GM21381 (cell line): Measurements from ENCODE around the gene LCLAT1.

Source experiments
- ATAC-seq: cut with Tn5 transposase; IDR thresholded peaks from one replicate; pipeline ENCODE4 v1.9.1; 2021; ENCODE audit warnings: mild to moderate bottlenecking, moderate library complexity; ENCODE audit not compliant: unreplicated experiment

LCLAT1 gene

DNA sequence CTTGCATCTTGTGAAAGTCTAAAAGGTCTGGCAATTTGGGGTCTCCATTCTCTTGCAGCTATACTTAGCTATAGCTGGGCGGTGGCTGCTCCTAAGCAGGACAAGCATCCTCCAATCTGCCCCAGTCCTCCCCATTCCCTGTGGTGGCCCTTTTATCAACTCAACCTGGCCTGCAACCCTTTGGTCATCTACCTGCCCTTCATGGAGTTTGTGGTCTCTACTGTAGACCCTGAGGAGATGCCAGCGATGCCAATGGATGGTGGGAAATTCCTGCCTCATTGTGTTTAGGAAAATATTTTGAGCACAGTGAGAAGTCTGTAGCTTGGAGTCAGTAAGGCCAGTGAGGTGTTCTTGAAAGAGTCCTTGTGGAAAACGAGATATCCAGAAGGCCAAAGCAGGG lies 216.8 kb downstream of the LCLAT1 start:
- no peak for ATAC-seq

DNA sequence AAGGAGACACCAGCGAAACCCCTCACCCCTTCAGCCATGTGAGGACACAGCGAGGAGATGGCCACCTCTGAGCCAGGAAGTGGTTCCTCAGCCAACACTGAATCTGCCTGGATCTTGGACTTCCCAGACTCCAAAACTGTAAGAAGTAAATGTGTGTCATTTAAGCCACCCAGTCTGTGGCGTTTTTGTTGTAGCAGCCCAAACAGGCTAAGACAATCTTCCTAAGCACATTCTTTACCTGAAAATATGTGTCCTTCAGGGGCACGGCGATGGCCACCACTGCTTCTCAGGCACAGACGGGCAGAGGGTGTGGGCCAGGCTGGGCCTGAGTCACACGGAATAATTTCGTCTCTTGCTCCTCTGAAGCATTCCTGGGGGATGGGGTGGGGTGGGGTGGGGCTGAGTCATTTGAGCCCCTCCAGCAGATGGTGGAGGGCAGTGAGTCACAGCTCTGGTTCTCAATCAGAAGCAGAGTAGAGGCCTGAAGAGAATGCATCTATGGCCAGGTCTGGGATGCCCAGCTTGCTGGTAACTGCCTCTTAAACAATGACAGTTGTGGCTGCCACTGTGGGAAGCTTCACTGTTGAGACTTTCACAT lies 217.8 kb downstream of the LCLAT1 start:
- ATAC-seq = no peak

DNA sequence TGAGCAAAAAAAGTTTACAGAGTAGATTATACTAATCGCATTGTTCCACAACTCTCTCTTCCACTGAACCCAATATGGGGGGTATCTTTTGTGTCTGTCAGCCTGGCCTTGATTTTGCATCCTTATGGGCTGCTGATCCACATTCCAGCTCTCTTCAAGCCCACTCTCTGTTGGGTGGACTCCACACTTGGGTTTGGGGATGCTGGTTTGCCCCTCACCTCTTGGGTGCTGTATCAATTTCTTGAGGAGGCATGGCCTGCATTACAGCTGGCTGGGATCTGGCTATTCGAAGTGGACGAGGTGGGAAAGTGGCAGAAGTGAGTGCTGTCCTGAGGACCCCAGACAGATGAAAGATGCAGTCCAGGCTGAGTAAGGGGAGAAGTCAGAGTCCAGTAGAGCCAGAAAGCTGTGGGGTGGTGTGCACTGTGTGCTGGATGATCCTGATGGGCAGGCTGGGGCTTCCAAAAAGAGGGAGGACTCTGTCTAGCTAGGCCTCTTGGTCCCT lies 218.8 kb downstream of the LCLAT1 start:
- no peak for ATAC-seq

DNA sequence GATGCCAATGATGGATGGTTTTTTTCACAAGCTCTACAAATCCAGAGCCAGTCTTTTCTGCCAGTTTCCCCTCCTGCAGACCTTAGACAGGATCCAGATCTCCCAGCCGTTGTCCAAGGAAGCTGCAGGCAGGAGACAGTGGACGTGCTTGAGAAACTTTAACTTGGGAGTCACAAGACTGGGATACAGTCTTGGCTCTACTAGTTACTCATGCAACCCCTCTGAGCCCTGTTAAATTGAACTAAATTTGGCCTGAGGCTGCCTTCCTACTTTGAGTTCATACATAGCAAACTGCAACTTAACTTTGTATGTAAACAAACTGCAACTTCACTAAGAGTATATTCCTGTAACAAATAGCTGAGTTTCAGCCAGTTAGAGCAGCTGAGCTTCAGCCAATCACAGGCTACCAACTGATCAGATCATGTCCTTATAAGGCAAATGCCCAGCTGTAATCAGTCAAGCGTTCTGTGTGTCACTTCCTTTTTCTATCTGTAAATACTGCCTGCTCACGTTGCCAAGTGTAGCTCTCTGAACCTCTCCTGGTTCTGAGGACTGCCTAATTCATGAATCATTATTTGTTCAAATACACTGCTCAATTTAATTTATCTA lies 219.3 kb downstream of the LCLAT1 start:
- ATAC-seq = no peak

DNA sequence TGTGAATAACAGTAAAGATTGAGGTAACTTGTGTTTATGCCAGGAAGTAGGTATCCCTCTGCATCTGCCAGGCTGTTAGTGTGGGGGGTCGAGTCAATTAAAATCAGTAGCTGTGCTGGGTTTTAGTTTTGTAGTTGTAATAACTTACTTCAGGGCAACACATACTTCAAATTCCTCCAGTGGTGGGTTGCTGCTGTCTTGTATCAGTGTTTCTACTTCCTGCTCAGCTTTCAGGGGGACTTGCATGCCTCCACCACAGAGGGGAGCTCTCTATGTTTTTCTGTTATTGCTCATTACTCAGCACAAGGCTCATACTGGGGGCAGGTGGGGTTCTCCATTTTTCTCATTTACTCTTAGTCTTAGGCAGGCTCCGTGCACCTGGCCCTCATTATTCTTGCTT lies 223.4 kb downstream of the LCLAT1 start:
- no peak for ATAC-seq

DNA sequence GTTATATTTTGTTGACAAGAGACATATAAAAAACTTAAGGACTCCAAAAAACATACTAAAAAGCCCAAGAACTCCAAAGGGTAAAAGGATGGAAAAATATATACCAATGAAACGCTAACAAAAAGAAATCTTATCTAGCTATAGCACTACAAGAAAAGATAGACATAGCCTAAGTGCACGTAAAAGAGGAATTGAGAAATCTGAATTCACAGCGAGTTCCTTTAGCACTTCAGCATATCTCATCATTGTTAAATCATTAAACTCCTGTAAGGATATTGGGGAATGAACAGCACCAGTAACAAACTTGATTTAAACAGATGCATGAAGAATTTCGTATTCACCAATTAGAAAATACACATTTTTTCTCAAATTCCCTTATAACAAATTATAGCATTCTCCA lies 226.1 kb downstream of the LCLAT1 start:
- no peak for ATAC-seq

DNA sequence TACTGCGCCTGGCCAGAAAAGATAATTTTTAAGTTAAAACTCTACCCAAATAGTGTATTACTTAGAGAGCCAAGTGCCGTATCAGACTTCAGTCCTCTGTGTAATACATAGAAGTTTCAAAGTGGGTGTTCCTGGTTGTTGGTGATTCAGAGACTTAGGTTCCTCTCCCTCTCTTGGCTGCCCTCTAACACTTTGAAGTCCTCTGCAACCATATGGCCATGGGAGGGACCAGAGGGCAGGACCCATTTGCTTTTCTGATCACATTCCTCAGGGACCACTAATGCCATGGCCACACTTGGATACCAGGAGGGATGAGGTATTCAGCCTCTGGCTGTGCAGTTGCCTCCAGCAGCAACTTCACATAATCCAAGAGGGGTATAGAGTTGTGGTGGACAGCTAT lies 228.7 kb downstream of the LCLAT1 start:
- ATAC-seq = no peak

DNA sequence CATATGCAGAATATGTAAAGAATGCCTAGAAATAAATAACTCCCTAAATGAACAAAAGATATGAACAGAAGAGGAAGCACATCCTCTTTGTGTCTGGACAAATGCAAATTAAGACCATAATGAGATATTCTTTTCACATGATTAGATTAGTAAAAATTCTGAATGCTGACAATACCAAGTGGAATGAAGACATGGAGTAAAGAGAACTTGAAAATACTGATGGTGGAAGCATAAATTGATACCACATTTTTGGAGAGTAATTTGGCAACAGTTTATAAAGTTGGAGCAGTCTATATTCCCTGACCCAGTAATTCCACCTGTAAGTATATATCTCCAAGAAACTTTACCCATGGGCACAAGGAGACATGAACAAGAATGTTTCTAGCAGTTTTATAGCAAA lies 230.2 kb downstream of the LCLAT1 start:
- no peak for ATAC-seq

DNA sequence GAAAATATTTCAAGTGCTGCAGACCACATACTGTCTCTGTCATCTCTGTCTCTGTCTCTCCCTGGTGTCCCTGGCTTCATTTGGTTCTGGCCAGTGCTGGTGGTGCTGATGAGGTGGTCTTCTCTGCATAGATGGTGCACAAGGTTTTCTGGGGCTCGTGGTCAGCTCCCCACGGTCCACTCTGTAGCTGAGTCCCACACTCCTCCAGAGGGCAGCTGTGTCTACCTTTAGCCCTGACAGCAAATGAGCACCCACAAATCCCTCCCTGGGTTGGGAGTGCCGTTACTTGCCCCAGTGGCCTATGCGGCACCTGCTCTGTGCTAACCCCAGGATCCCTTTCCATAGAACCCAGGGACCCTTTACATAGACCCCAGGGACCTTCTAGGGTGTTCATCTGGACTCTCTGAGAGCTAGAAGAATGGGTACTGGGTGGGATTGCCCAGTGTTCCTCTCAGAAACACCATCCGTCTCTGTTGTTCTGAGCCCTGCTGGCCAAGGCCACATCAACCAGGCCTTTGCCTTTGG lies 230.9 kb downstream of the LCLAT1 start:
- ATAC-seq = no peak

DNA sequence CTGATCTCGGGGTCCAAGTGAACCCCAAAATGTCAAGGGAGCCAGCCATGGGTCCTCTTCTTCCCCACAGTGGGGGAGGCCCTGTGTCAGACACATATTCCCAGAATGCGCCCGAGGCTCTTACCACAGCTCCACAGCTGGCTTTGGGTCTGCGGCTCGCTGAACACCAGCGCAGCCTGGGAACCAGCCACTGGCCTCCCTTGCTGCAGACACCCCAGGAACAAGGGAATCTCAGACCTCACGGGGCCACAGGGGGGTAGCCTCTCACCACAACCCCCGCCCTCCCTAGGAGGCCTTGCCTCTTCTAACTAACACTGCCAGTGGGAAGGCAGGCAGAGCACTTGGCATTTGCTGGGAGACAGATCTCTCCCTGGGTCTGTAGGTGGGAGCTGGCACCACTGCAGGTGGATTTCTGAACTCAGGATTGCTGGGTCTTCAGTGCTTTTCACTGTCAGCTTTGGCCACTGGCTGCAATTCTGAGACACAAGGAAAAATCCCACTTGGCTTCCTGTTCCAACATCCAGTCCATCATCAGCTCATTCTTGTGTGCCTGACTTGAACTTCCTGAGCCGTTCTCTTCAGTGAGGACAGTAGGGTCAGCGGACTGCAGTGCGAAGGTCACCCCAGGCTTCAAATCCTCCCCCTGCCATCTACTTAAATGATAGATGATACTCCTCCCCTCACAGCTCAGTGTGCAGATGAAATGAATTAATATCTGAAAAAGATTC lies 231.5 kb downstream of the LCLAT1 start:
- ATAC-seq = no peak

DNA sequence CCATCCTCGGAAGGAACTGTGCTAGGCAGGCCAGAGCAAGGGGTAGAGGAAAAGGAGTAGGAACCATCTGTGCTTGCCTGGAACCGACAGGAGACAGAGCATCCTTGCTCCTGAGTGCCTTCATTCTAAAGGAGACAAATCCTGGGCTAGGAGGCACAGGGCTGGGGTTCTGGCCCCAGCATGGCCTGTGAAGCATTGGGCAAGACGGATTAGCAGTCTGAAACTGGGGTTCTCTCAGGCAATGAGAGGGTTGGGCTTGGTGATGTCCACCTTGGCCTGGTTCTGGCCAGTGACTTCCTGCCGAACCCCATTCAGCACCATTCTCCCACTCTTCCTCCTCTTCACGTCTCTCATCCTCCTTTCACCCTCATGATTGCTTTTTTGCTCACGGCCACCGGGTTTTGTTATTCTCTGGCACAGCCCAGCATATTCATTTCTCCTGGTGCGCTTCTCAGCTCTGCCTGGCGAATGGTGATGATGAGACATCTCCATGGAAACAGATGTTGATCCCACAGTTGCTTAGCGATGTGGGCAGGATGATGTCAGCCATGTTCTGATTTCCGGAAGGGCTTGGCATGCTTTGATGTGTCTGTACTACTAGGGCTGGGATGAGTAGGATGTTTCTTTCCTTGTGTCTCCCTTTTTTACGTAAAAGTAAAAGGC lies 232.5 kb downstream of the LCLAT1 start:
- ATAC-seq = no peak

DNA sequence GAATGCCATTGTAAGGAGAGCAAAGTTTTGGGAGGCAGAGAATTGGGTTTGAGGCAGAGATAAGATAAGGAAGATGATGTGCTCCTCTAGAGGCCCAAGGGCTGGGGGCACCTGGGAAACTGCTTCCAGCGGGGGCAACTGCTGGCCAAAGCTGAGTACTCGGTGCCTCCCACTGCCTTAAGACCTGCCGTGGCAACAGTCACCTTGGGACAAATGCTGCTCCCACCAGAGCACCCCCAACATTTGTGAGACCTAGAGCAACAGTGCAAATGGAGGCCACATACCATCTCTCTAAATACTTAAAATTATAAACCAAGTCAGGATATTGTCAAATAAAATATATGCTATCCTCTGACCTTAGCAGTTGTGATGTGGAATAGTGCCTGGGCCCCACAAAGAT lies 233.1 kb downstream of the LCLAT1 start:
- ATAC-seq = no peak

DNA sequence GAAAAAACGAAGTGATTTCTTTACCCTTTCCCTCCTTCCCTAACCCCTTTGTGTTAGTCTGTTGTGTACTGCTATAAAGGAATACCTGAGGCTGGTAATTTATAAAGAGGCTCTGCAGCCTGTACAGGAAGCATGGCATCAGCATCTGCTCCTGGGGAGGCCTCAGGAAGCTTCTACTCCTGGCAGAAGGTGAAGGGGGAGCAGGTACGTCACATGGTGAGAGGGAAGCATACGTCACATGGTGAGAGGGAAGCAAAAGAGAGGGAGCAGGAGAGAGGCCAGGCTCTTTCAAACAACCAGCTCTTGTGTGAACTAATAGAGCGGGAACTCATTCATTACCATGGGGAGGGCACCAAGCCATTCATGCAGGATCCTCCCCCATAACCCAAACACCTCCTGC lies 234.0 kb downstream of the LCLAT1 start:
- ATAC-seq = no peak

DNA sequence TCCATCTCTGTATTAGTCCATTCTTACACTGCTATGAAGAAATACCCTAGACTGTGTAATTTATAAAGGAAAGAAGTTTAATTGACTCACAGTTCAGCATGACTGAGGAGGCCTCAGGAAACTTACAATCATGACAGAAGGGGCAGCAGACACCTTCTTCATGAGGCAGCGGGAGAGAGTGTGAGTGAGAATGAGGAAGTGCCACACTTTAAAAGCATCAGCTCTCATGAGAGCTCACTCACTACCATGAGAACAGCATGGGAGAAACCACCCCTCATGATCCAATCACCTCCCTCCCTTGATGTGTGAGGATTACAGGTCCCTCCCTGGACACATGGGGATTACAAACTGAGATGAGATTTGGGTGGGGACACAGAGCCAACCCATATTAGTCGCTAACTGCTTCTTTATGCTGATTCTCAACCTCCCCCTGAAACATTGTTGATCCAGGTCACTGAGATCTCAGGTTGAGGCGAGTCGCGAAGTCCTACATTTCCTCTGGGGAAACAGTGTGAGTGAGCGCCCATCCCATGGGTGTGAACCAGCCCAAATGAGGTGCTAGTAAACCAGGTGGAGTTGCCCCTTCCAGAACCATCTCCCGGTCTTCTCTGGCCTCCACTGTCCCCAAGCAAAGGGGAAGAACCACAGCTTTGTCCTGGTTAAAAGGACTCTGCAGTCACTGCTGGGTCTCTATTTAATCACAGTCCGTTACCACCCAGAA lies 236.3 kb downstream of the LCLAT1 start:
- ATAC-seq = no peak

DNA sequence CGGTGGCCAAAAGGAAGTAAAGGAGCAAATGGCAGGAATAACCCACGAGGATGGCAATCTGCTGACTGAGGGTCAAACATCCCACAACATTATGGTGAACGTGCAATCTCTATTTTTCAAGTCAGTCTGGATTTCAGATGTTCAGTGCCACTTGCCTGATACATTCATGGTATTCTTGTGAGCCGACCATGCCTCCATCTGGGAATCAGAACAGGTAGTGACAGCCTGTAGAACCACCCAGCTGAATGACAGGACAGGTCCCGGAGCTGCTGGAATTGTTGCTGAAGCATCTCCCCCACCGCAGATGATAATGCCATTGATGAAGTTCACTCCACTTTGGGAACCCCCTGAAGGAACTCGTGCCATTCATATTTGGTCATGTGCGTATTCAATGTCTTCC lies 237.0 kb downstream of the LCLAT1 start:
- ATAC-seq = no peak

DNA sequence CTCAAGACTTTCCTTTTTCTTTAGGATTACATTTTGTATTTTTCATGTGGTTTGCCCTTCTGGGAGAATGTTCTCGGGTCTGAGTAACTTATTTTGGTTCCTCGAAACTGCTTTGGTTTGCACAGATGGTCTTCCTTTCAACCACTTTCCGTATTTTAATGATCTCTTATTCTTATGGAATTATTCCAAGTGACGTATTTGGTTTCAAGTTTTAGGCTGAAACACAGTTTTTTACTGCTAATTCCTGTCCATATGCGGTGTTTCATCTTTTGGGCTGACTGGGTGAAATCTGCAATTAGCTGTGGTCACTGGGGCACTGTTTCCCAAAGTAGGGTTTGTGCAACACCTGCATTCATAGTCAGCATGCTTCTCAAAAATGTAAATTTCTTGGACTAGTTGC lies 237.5 kb downstream of the LCLAT1 start:
- ATAC-seq = no peak

DNA sequence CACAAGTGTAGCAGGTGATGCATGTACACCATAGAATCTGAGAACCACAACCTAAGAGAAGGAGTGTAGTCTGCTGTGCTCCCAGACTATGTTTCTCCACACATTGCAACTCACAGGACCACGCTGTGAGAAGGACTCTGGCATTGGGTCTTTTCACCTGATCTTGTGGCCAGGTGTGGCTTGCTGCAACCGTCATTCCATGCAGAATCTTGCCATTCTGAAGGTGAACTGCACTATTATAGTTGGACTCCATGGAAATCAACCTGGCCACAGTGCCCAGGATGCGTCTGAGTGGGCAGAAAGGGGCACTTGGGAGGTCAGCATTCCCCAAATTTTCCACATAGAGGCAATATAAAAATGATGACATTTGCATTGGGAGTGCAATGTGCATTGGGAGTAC lies 237.9 kb downstream of the LCLAT1 start:
- ATAC-seq = no peak

DNA sequence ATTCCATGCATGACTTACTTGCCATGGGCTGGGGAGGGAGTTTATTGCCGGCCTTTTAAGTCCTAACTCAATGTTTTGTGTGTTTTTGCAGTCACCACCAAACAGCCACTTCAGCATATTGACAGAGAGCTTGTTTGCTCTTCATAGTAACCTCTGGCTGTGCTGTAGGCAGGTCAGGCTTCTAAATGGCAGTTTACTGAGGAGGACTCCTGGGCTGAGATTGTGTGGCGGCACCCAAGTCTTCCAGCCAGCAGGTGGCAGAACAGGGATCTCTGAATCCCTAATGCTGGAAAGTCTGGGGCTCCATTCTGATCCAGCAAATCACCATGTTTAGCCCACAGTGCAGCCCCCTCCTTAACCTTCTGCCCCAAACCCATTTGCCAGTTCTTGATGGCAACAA lies 239.0 kb downstream of the LCLAT1 start:
- no peak for ATAC-seq

DNA sequence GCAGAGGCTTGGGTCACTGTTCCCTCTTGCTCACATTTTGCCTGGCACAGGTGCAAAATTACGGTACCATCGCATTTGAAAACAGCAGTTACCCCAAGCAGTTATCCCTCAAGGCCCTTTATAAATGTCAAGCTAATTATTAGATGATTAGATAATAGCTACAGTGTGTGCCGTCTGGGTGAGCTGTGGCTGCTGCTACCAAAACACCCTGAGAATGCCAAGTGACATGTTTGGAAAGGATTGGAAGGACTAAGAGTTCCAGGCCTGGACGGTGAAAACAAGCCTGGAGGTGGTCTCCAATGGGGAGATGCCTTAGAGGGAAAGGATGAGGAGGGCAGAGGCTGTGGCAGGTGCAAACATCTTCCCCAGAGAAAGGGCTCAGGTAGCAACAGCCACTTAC lies 239.6 kb downstream of the LCLAT1 start:
- ATAC-seq = no peak

DNA sequence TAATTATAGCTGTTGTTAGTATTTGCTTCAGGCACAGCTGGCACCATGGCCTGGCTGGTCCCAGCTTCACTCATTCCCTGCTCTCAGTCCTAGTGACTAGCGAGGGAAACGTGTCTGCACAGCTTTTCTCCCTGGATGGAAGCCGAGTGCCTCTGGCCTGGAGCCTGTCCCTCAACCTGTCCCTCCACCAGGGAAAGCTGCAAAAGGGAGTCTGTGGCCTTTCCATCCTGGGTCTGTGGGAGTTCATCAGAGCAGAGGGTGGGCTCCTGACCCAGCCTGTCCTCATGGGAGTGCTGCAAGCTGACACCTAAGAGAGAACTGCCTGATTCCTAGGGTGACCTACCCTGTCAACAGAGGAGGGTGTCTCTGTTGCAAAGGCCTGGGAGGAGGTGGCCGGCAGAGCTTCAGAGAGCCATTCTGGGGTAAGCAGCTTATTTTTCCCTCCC lies 241.9 kb downstream of the LCLAT1 start:
- no peak for ATAC-seq
